Right lung (tissue), 5 donors: Measurements from ENCODE around the gene CLDN10. TPM values are rescaled to one million over a fixed set of nuclear protein-coding genes. Genes with fewer than 3 reads are reported as not detected.
A peak's percentile ranks its signal among the peaks of the same experiment; 100 is the strongest.

ENCODE experiments used
- DNase-seq, 2 donors: peaks; one replicate each; pipeline ENCODE4 v3.0.0-alpha.2; 2013
- polyA plus RNA-seq, 5 donors: library from polyadenylated mRNA; unstranded; fragments of 120-200 nt; gene quantifications; one replicate each; pipeline versions ENCODE4 v1.2.1 to v1.2.3, GENCODE V29; 2013; ENCODE audit warnings: inconsistent platforms in 1 of 5, low replicate concordance in 1 of 5; ENCODE audit not compliant: insufficient read length in 5 of 5, insufficient read depth in 1 of 5

Gene CLDN10
- polyA plus RNA-seq, 5 donors: 2.6 to 4.9 (median 3.4) TPM

- DNase-seq: no peak
Observed at GRCh38 chr13:95596701-95597100, 44.2 kb downstream of the CLDN10 start.

- no peak for DNase-seq
Observed at GRCh38 chr13:95601216-95601615, 48.7 kb downstream of the CLDN10 start.

- no peak for DNase-seq
Observed at GRCh38 chr13:95601906-95602305, 49.4 kb downstream of the CLDN10 start.

GRCh38 chr13:95603887-95604555, 51.5 kb downstream of the CLDN10 start:
- no peak for DNase-seq

GRCh38 chr13:95604556-95604915, 52.0 kb downstream of the CLDN10 start:
- no peak for DNase-seq

- no peak for DNase-seq
Observed at GRCh38 chr13:95605448-95606125, 53.1 kb downstream of the CLDN10 start.

GRCh38 chr13:95607366-95607765, 54.8 kb downstream of the CLDN10 start:
- no peak for DNase-seq

- no peak for DNase-seq
Observed at GRCh38 chr13:95608640-95609323, 56.3 kb downstream of the CLDN10 start.

GRCh38 chr13:95614641-95615245, 62.2 kb downstream of the CLDN10 start:
- no peak for DNase-seq

- DNase-seq: no peak
Observed at GRCh38 chr13:95615539-95615938, 63.0 kb downstream of the CLDN10 start.

GRCh38 chr13:95620030-95620824, 67.7 kb downstream of the CLDN10 start:
- no peak for DNase-seq

GRCh38 chr13:95620825-95621498, 68.4 kb downstream of the CLDN10 start:
- DNase-seq: no peak

GRCh38 chr13:95623141-95623540, 70.6 kb downstream of the CLDN10 start:
- DNase-seq: no peak

GRCh38 chr13:95624020-95624419, 71.5 kb downstream of the CLDN10 start:
- DNase-seq: peak; percentile 34 to 38

- no peak for DNase-seq
Observed at GRCh38 chr13:95626768-95627167, 74.2 kb downstream of the CLDN10 start.

GRCh38 chr13:95627590-95627989, 75.1 kb downstream of the CLDN10 start:
- DNase-seq: no peak

- no peak for DNase-seq
Observed at GRCh38 chr13:95628488-95628887, 76.0 kb downstream of the CLDN10 start.

GRCh38 chr13:95629071-95629470, 76.6 kb downstream of the CLDN10 start:
- no peak for DNase-seq
